ENCODE results near the gene MBP.

Gene MBP

GRCh38 chr18:76931171-76931570 is 201.4 kb downstream of the MBP start:
- DNase-seq (ENCODE audit: insufficient read length, low spot score) (no peak), FAIRE-seq (no peak)

All from HTR-8/SVneo (cell line).